Testis (tissue), 2 donors: Measurements from ENCODE around the gene PDCD10.

Source experiments
- POLR2A ChIP-seq: fragments of 450-650 bp; IDR thresholded peaks from one replicate; pipeline ENCODE4 v1.6.1; 2017; ENCODE audit warnings: antibody characterized with exemption, mild to moderate bottlenecking, moderate library complexity
- TF ChIP-seq, protein P1 (sequence below), 3 experiments: fragments of 450-650 bp in 2 of 3; fragments of 200-600 bp in 1 of 3; sonication (generic) in 1 of 3; IDR thresholded peaks; one replicate each; pipeline ENCODE4 v1.5.1; 2016 to 2019; ENCODE audit warnings: antibody characterized with exemption in 3 of 3, mild to moderate bottlenecking in 2 of 3, moderate library complexity in 1 of 3

DNA sequence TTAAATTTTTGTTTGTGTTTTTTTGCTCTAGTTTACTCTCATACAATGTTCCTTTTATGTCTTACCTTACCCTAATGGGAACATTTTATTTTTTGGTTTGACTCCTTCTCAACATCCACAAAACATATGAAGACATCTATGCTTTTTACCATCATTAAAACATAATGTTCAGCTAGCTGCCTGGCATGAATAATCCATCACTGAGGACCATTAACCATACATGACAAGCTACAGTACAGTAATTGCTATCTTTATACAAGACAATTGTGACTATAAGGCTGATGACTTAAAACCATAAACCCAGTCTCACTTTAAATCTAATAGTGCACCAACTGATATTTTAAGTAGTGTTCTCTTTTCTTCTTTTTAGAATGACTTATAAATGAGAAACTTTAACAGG, 14.5 kb upstream of the PDCD10 start:
- TF ChIP-seq, protein P1, sequence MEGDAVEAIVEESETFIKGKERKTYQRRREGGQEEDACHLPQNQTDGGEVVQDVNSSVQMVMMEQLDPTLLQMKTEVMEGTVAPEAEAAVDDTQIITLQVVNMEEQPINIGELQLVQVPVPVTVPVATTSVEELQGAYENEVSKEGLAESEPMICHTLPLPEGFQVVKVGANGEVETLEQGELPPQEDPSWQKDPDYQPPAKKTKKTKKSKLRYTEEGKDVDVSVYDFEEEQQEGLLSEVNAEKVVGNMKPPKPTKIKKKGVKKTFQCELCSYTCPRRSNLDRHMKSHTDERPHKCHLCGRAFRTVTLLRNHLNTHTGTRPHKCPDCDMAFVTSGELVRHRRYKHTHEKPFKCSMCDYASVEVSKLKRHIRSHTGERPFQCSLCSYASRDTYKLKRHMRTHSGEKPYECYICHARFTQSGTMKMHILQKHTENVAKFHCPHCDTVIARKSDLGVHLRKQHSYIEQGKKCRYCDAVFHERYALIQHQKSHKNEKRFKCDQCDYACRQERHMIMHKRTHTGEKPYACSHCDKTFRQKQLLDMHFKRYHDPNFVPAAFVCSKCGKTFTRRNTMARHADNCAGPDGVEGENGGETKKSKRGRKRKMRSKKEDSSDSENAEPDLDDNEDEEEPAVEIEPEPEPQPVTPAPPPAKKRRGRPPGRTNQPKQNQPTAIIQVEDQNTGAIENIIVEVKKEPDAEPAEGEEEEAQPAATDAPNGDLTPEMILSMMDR (IDR thresholded peaks at IDR 0.05) = no peak
- TF ChIP-seq POLR2A = no peak
